AG04450 (cell line): ENCODE data around the gene SERPINB8. TPM values are rescaled to one million over a fixed set of nuclear protein-coding genes. Genes with fewer than 3 reads are reported as not detected.

Experiments
- CTCF ChIA-PET: fragments of 300-600, 350-600 bp; formaldehyde crosslinking; extraction: SDS; loops from one replicate; lab custom pipeline; 2022; ENCODE audit warnings: antibody characterized with exemption, inconsistent platforms; lab: Charles Lee
- POLR2A ChIA-PET: fragments of 350-600 bp; formaldehyde crosslinking; extraction: SDS; loops from one replicate; lab custom pipeline; 2021; ENCODE audit warnings: antibody characterized with exemption, inconsistent platforms; lab: Yijun Ruan, JAX
- DNase-seq: peaks from one replicate; pipeline ENCODE4 v3.0.0-alpha.2; 2011; ENCODE audit warnings: low read depth, low spot score
- H3K27ac ChIP-seq: one replicate; pipeline ENCODE4 v1.5.1; 2012; ENCODE audit warnings: low read depth, low read length, control low read depth
- H3K27me3 ChIP-seq: one replicate; pipeline ENCODE4 v1.6.0; 2012; ENCODE audit warnings: low read length; ENCODE audit not compliant: control insufficient read depth, insufficient read depth
- H3K4me3 ChIP-seq: 2 replicates; pipeline ENCODE4 v1.5.1; 2011; ENCODE audit warnings: mild to moderate bottlenecking, low read depth, low read length, control low read depth
- H3K9me3 ChIP-seq: 2 replicates; pipeline ENCODE4 v1.5.1; 2012; ENCODE audit warnings: low read length; ENCODE audit not compliant: control insufficient read depth, insufficient read depth
- CTCF ChIP-seq: IDR thresholded peaks from 2 replicates; pipeline ENCODE4 v1.5.1; 2011; ENCODE audit warnings: low read depth, low read length, control low read depth, inconsistent platforms
- polyA plus RNA-seq: library from polyadenylated mRNA; depleted of rRNA; stranded (reverse); fragments of >200 nt; gene quantifications from 2 replicates; pipeline ENCODE4 v1.2.3, GENCODE V29; 2011

The SERPINB8 gene
- polyA plus RNA-seq, 1 experiment = 17.9 TPM

- Histone ChIP-seq H3K9me3 (peaks cover 3% of the 10 kb centered on the region; the same call in 1 of the 2 replicates), H3K27ac (no peak overlapping the region), H3K27me3 (no peaks in the 10 kb centered on the region), H3K4me3 (no peak overlapping the region)
- ChIA-PET POLR2A (no interaction called here), CTCF (interaction anchor here (0.6 to 2.4 kb wide), 2 partner anchors 29 to 39 kb away, joined by 3 to 21 read pairs; no protein-coding TSS in a partner anchor)
- TF ChIP-seq CTCF = no peak
- no peak for DNase-seq
Observed at GRCh38 chr18:63992751-63993150, 22.9 kb downstream of the SERPINB8 start.

GRCh38 chr18:63994783-63995399 lies 25.0 kb downstream of the SERPINB8 start:
- ChIA-PET POLR2A (interaction anchor here (0.7 kb wide), 1 partner anchor 25 kb away, joined by 3 read pairs; no protein-coding TSS in a partner anchor), CTCF (interaction anchor here (0.6 to 3.9 kb wide), 51 partner anchors 8 to 1662 kb away, joined by 3 to 128 read pairs (median 4); partner anchors contain the start of gene HMSD)
- peak; percentile 94 for TF ChIP-seq CTCF

GRCh38 chr18:63997041-63997440 lies 27.2 kb downstream of the SERPINB8 start:
- no peak for DNase-seq
- H3K9me3 ChIP-seq = peaks cover 3% of the 10 kb centered on the region; the same call in 1 of the 2 replicates
- H3K4me3 ChIP-seq = no peak overlapping the region
- H3K27ac ChIP-seq = no peak overlapping the region
- H3K27me3 ChIP-seq = peaks cover 8% of the 10 kb centered on the region
- ChIA-PET CTCF (interaction anchor here (1.0 to 3.9 kb wide), 4 partner anchors 12 to 35 kb away, joined by 3 to 128 read pairs (median 22); no protein-coding TSS in a partner anchor), POLR2A (no interaction called here)
- TF ChIP-seq CTCF = no peak

More at GRCh38 chr18:63994783-63995399, 25.0 kb downstream of the SERPINB8 start:
- no peaks in the 10 kb centered on the region for H3K27me3 ChIP-seq
- DNase-seq = peak; percentile 34
- no peak overlapping the region for H3K4me3 ChIP-seq
- H3K27ac ChIP-seq = no peak overlapping the region
- H3K9me3 ChIP-seq = peaks cover 3% of the 10 kb centered on the region; the same call in 1 of the 2 replicates

GRCh38 chr18:63997606-63998005 lies 27.7 kb downstream of the SERPINB8 start:
- no peak overlapping the region for H3K27ac ChIP-seq
- no peak for DNase-seq
- peaks cover 9% of the 10 kb centered on the region for H3K27me3 ChIP-seq
- H3K4me3 ChIP-seq = no peak overlapping the region
- CTCF ChIA-PET = interaction anchor here (1.0 to 1.1 kb wide), 2 partner anchors 18 to 34 kb away, joined by 3 to 10 read pairs; no protein-coding TSS in a partner anchor
- H3K9me3 ChIP-seq = peaks cover 3% of the 10 kb centered on the region; the same call in 1 of the 2 replicates
- TF ChIP-seq CTCF = no peak
- POLR2A ChIA-PET = no interaction called here

- no peak overlapping the region for H3K27ac ChIP-seq
- TF ChIP-seq CTCF = no peak
- peaks cover 21% of the 10 kb centered on the region for H3K27me3 ChIP-seq
- CTCF ChIA-PET = interaction anchor here (1.0 kb wide), 1 partner anchor 21 kb away, joined by 3 read pairs; no protein-coding TSS in a partner anchor
- POLR2A ChIA-PET = no interaction called here
- H3K9me3 ChIP-seq = peaks cover 3% of the 10 kb centered on the region; the same call in 1 of the 2 replicates
- DNase-seq = no peak
- H3K4me3 ChIP-seq = no peak overlapping the region
Observed at GRCh38 chr18:63999871-64000270, 30.0 kb downstream of the SERPINB8 start.
